ENCODE data around the gene SAA1.

DNA sequence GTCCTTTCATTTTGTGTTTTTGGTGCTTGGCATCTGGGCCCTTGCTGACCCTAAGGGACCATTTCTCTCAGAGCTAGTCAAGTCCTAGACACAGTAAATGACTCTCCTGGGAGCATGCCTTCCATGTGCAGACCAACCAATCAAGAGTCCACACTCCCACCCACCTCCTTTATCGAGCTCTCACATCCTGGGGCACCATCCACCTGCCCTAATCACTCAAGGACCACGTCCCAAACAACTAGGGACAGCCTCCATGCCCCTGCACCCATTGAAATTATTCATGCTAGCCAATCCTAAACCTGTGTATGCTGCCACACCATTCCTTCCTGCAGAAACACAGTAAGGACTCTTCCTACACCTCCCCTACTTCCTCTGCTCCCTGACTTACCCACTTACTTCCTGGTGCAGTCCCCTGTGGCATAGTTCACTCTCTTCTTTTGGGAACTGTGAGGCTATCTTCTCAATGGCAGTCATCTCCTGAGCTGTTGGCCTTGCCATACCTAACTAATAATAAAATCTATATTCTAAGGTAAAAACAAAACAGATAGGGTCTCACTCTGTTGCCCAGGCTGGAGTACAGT lies 11.2 kb upstream of the SAA1 start:
- TF ChIP-seq CTCF (optimal IDR thresholded peaks at IDR 0.05 in 1 of 3, IDR thresholded peaks at IDR 0.05 in 1 of 3, conservative IDR thresholded peaks at IDR 0.05 in 1 of 3; ENCODE audit: extremely low read depth in 1 of 3, insufficient read depth in 2 of 3, low read length in 3 of 3) (no peak), EZH2 (IDR thresholded peaks at IDR 0.05; ENCODE audit: low read length) (no peak)

Data from keratinocyte (primary cell).